ENCODE measurements around the gene ST3GAL2. TPM values are rescaled to one million over a fixed set of nuclear protein-coding genes. Genes with fewer than 3 reads are reported as not detected.
A peak's percentile ranks its signal among the peaks of the same experiment; 100 is the strongest.

ST3GAL2 gene
- total RNA-seq, 2 donors from 2014 or later, result 9.1 to 11.2 TPM

DNA sequence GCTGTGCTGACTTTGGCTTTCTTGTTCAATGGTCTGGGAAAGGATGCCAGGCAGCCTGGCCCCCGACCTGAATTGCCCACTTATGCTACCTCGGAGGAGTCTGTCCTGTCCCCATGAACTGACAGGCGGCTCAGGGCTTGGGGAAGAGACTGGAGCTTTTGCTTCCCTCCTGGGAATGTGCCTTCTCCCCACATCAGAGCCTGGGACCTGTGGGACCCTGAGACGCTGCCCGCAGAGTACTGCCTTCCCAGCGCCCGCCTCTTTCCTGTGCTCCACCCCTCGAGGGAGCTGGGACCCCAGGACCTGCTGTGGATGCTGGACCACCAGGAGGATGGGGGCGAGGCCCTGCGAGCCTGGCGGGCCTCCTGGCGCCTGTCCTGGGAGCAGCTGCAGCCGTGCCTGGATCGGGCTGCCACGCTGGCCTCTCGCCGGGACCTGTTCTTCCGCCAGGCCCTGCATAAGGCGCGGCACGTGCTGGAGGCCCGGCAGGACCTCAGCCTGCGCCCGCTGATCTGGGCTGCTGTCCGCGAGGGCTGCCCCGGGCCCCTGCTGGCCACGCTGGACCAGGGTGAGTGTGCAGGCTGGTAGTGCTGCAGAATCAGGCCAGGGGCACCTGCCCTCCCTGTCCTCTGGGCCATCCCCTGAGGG, 34.0 kb upstream of the ST3GAL2 start:
- peaks cover 0 to 3% of the 10 kb centered on the region in 2 donors for H3K36me3 ChIP-seq (replicated peaks in 1 of 2; ENCODE audit: insufficient read depth in 1 of 2, low read depth in 2 of 2)
- intact Hi-C loops (cut with DNase I), result no loop called here
- H3K4me1 ChIP-seq, result no peaks in the 10 kb centered on the region
- WGBS, 2 donors, result 95% methylated on average over 3 to 25 of the region's 28 CpGs
- H3K27me3 ChIP-seq, result no peaks in the 10 kb centered on the region
- no peak for TF ChIP-seq POLR2A (IDR thresholded peaks at IDR 0.05)
- TF ChIP-seq, protein P1, sequence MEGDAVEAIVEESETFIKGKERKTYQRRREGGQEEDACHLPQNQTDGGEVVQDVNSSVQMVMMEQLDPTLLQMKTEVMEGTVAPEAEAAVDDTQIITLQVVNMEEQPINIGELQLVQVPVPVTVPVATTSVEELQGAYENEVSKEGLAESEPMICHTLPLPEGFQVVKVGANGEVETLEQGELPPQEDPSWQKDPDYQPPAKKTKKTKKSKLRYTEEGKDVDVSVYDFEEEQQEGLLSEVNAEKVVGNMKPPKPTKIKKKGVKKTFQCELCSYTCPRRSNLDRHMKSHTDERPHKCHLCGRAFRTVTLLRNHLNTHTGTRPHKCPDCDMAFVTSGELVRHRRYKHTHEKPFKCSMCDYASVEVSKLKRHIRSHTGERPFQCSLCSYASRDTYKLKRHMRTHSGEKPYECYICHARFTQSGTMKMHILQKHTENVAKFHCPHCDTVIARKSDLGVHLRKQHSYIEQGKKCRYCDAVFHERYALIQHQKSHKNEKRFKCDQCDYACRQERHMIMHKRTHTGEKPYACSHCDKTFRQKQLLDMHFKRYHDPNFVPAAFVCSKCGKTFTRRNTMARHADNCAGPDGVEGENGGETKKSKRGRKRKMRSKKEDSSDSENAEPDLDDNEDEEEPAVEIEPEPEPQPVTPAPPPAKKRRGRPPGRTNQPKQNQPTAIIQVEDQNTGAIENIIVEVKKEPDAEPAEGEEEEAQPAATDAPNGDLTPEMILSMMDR (IDR thresholded peaks at IDR 0.05), result no peak
- no peak for DNase-seq
- H3K9me3 ChIP-seq, result no peaks in the 10 kb centered on the region
- ATAC-seq, result no peak
- no peak overlapping the region for H3K27ac ChIP-seq
- H3K4me3 ChIP-seq, result no peak overlapping the region

DNA sequence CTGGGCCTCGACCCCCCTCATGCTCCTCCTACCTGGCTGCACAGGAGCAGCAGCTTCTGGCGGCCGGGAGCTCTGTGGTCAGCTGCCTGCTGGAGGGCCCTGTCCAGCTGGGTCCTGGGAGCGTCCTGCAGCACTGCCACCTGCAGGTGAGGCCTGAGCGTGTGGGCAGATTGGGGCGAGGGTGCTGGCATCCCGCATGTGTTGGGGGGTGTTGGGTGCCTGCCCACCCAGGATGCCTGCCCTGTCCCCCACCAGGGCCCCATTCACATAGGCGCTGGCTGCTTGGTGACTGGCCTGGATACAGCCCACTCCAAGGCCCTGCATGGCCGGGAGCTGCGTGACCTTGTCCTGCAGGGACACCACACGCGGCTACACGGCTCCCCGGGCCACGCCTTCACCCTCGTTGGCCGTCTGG, 32.0 kb upstream of the ST3GAL2 start:
- DNase-seq (peak in 3 of 4 donors; percentile 35 to 46 (median 41)), ATAC-seq (no peak)
- Histone ChIP-seq H3K9me3 (no peaks in the 10 kb centered on the region), H3K4me3 (no peak overlapping the region), H3K27me3 (no peaks in the 10 kb centered on the region), H3K4me1 (no peaks in the 10 kb centered on the region), H3K27ac (no peak overlapping the region), H3K36me3 (replicated peaks in 1 of 2; ENCODE audit: insufficient read depth in 1 of 2, low read depth in 2 of 2) (peaks cover 0 to 1% of the 10 kb centered on the region in 2 donors)
- intact Hi-C loops (cut with DNase I), result no loop called here
- WGBS, 2 donors, result 75% methylated on average over 15 of the region's 17 CpGs; no CpG with 5 or more reads in 1 of the 2 donors
- TF ChIP-seq, protein P1 (IDR thresholded peaks at IDR 0.05), result peak in 6 of 7 experiments; percentile 9 to 50 (median 34)
- TF ChIP-seq POLR2A (IDR thresholded peaks at IDR 0.05), result no peak

DNA sequence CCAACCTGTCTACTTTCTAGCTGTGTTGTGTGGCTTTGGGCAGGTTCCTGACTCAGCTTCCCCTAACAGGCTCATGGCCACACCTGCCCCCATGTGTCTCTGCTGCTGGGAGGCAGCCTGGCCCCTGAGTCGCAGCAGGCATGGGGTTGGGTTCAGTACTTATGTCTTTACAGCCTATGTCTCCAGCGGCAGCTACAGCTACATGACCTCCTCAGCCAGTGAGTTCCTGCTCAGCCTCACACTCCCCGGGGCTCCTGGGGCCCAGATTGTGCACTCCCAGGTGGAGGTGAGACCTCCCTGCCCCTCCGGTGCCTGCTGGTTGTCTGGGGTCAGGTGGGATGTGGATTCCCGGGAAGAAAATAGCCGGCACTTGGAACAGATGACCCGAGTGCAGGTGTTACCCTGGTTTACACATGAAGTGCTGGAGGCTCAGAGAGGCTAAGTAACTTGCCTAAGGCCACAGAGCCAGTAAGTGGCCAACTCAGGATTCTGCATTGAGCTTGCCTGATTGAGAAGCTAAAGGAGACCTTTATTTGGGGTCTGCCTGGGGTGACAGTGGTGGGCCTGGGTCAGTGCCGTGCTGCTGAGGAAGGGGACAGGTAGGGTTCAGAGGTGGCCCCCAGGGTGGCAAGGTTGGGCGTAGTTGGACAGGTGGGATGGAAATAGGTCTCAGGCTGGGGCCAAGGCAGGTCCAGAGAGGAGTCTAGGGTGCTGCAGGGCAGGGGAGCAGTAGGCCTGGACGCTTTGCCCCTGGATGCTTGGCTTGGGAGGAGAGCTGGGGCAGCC, 31.4 kb upstream of the ST3GAL2 start:
- Histone ChIP-seq H3K27me3 (no peaks in the 10 kb centered on the region), H3K4me3 (no peak overlapping the region), H3K36me3 (replicated peaks in 1 of 2; ENCODE audit: insufficient read depth in 1 of 2, low read depth in 2 of 2) (peaks cover 0 to 1% of the 10 kb centered on the region in 2 donors), H3K27ac (no peak overlapping the region), H3K4me1 (no peaks in the 10 kb centered on the region), H3K9me3 (no peaks in the 10 kb centered on the region)
- TF ChIP-seq POLR2A (IDR thresholded peaks at IDR 0.05), result no peak
- TF ChIP-seq, protein P1 (IDR thresholded peaks at IDR 0.05), result no peak
- no peak for ATAC-seq
- WGBS, 2 donors, result 87 to 93% methylated on average over 3 to 10 of the region's 10 CpGs
- intact Hi-C loops (cut with DNase I), result no loop called here
- DNase-seq, result no peak

DNA sequence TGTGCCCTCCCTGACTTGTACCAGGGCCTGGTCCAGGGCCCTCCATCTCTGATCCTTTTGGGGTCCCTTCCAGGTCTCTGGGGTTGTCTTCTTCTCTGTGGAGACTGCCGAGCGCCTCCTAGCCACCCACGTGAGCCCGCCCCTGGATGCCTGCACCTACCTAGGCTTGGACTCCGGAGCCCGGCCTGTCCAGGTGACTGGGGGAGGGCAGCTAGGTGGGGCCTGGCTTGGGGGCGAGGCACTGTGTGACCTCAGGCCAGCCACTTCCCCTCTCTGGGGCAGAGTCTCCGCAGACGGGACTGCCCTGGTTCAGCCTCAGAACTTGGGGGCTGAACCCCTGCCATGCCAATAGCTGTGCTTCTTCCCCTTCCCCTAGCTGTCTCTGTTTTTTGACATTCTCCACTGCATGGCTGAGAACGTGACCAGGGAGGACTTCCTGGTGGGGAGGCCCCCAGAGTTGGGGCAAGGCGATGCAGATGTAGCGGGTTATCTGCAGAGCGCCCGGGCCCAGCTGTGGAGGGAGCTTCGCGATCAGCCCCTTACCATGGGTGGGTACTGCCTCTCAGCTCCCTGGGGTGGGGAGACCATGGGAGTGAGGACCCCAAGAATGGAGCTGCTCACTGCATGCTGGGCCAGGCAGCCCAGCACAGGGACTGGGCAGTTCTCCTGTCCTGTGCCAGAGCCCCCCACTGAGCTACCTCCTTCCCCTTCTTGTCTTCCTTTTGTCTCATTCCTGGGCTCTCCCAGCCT, 30.1 kb upstream of the ST3GAL2 start:
- ATAC-seq (no peak), DNase-seq (no peak)
- intact Hi-C loops (cut with DNase I), result no loop called here
- Histone ChIP-seq H3K4me1 (no peaks in the 10 kb centered on the region), H3K36me3 (replicated peaks in 1 of 2; ENCODE audit: insufficient read depth in 1 of 2, low read depth in 2 of 2) (peaks cover 0 to 7% of the 10 kb centered on the region in 2 donors), H3K9me3 (no peaks in the 10 kb centered on the region), H3K4me3 (no peak overlapping the region), H3K27ac (no peak overlapping the region), H3K27me3 (no peaks in the 10 kb centered on the region)
- TF ChIP-seq, protein P1 (IDR thresholded peaks at IDR 0.05), result no peak
- TF ChIP-seq POLR2A (IDR thresholded peaks at IDR 0.05), result no peak
- WGBS, 2 donors, result 94 to 95% methylated on average over 9 to 14 of the region's 16 CpGs
